OCI-LY1 (cell line): Measurements from ENCODE around the gene POLR1H.

Source experiments
- EZH2 ChIP-seq: fragments of 200-600 bp; sonication (generic), shearing (Covaris generic); IDR thresholded peaks from 2 replicates; pipeline ENCODE4 v1.8.0; 2017; ENCODE audit warnings: borderline replicate concordance, mixed run types, mild to moderate bottlenecking, antibody characterized with exemption, low read length, moderate library complexity, mixed read lengths
- TF ChIP-seq, protein P1 (sequence below): fragments of 200-600 bp; sonication (generic), shearing (Covaris generic); IDR thresholded peaks from 2 replicates; pipeline ENCODE4 v1.5.1; 2017; ENCODE audit warnings: mild to moderate bottlenecking, antibody characterized with exemption, low read length, moderate library complexity, mixed read lengths

GRCh38 chr6:30075790-30076732 lies 15.0 kb downstream of the POLR1H start:
- no peak for TF ChIP-seq EZH2
- TF ChIP-seq, protein P1, sequence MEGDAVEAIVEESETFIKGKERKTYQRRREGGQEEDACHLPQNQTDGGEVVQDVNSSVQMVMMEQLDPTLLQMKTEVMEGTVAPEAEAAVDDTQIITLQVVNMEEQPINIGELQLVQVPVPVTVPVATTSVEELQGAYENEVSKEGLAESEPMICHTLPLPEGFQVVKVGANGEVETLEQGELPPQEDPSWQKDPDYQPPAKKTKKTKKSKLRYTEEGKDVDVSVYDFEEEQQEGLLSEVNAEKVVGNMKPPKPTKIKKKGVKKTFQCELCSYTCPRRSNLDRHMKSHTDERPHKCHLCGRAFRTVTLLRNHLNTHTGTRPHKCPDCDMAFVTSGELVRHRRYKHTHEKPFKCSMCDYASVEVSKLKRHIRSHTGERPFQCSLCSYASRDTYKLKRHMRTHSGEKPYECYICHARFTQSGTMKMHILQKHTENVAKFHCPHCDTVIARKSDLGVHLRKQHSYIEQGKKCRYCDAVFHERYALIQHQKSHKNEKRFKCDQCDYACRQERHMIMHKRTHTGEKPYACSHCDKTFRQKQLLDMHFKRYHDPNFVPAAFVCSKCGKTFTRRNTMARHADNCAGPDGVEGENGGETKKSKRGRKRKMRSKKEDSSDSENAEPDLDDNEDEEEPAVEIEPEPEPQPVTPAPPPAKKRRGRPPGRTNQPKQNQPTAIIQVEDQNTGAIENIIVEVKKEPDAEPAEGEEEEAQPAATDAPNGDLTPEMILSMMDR, result peak; percentile 51; the same call in 1 of the 2 replicates
